Left cardiac atrium (tissue), 4 donors: ENCODE data around the gene LGALS3. TPM values are rescaled to one million over a fixed set of nuclear protein-coding genes. Genes with fewer than 3 reads are reported as not detected.

Experiments
- ATAC-seq, 2 donors: fragments of 200-7000 bp; cut with Tn5 transposase; one replicate each; pipeline ENCODE4 v1.9.1; 2020; ENCODE audit warnings: mild to moderate bottlenecking in 2 of 2, moderate library complexity in 2 of 2
- DNase-seq: peaks from one replicate; pipeline ENCODE4 v3.0.0-alpha.2; 2020
- intact Hi-C, 2 donors: fragments of 100-400 bp; cut with DNase I; formaldehyde crosslinking; loops; one replicate each; pipeline versions ENCODE4 v1.14.1 to v1.15.1; 2022 to 2023
- total RNA-seq, 2 donors: library from RNA; stranded (reverse); fragmentation: NEBNext Ultra II Directional; extraction: Animal tissue kit (Norgen Biotek cat#: 25700); gene quantifications; one replicate each; pipeline ENCODE4 v1.2.1, GENCODE V29; 2021
- donor health status: DM: no; HTN: yes; CAD: no.
- donor health status: DM: no; HTN: yes; CAD: no; lungs with severe emphysema.
- donor health status: DM: yes; HTN: yes; CAD: no.
- donor health status: Dilated cardiomyopathy.

The LGALS3 gene
- total RNA-seq, 2 donors from 2014 or later: 121 to 159 TPM

- DNase-seq: no peak
- intact Hi-C loops: no loop called here
- ATAC-seq: peak in 1 of 2 donors; percentile 38
Measured at GRCh38 chr14:55126034-55126433, 3.0 kb upstream of the LGALS3 start.

GRCh38 chr14:55126932-55127459, 2.1 kb upstream of the LGALS3 start:
- no peak for DNase-seq
- ATAC-seq: no peak
- intact Hi-C loops: no loop called here

- ATAC-seq: no peak
- no peak for DNase-seq
- intact Hi-C loops: no loop called here
Measured at GRCh38 chr14:55127460-55127951, 1.5 kb upstream of the LGALS3 start.

- intact Hi-C loops: no loop called here
- ATAC-seq (no peak), DNase-seq (no peak)
Measured at GRCh38 chr14:55128386-55129085, 516 bp upstream of the LGALS3 start.

GRCh38 chr14:55129428-55130195, 560 bp downstream of the LGALS3 start:
- peak; percentile 73 to 77 for ATAC-seq
- intact Hi-C loops: loop anchor here in 1 of 2 donors (5.0 kb wide), 1 partner anchor 37 kb away; no protein-coding TSS in a partner anchor

GRCh38 chr14:55130196-55130550, 1.1 kb downstream of the LGALS3 start:
- intact Hi-C loops: loop anchor here in 1 of 2 donors (5.0 kb wide), 1 partner anchor 38 kb away; no protein-coding TSS in a partner anchor
- ATAC-seq (no peak), DNase-seq (no peak)

More at GRCh38 chr14:55129428-55130195, 560 bp downstream of the LGALS3 start:
- DNase-seq: peak; percentile 78

- DNase-seq (no peak), ATAC-seq (no peak)
- intact Hi-C loops: loop anchor here in 1 of 2 donors (5.0 kb wide), 1 partner anchor 39 kb away; no protein-coding TSS in a partner anchor
Measured at GRCh38 chr14:55131370-55132137, 2.5 kb downstream of the LGALS3 start.

GRCh38 chr14:55133416-55133815, 4.4 kb downstream of the LGALS3 start:
- DNase-seq: no peak
- intact Hi-C loops: loop anchor here in 1 of 2 donors (5.0 kb wide), 1 partner anchor 41 kb away; no protein-coding TSS in a partner anchor
- ATAC-seq: no peak

- peak in 1 of 2 donors; percentile 24 for ATAC-seq
Measured at GRCh38 chr14:55136241-55136640, 7.2 kb downstream of the LGALS3 start.

GRCh38 chr14:55136885-55137786, 8.1 kb downstream of the LGALS3 start:
- intact Hi-C loops: loop anchor here in 1 of 2 donors (5.0 kb wide), 1 partner anchor 35 kb away; no protein-coding TSS in a partner anchor
- ATAC-seq (peak; percentile 90 to 91), DNase-seq (peak; percentile 89)

More at GRCh38 chr14:55136241-55136640, 7.2 kb downstream of the LGALS3 start:
- intact Hi-C loops: loop anchor here in 1 of 2 donors (5.0 kb wide), 1 partner anchor 34 kb away; no protein-coding TSS in a partner anchor
- DNase-seq: no peak

- intact Hi-C loops: loop anchor here in 1 of 2 donors (5.0 kb wide), 1 partner anchor 36 kb away; no protein-coding TSS in a partner anchor
Measured at GRCh38 chr14:55138091-55138490, 9.0 kb downstream of the LGALS3 start.

GRCh38 chr14:55139141-55139540, 10.1 kb downstream of the LGALS3 start:
- intact Hi-C loops: loop anchor here in 1 of 2 donors (5.0 kb wide), 1 partner anchor 37 kb away; no protein-coding TSS in a partner anchor
- ATAC-seq: no peak
- DNase-seq: no peak

More at GRCh38 chr14:55138091-55138490, 9.0 kb downstream of the LGALS3 start:
- no peak for DNase-seq
- ATAC-seq: peak in 1 of 2 donors; percentile 5

- DNase-seq (no peak), ATAC-seq (no peak)
- intact Hi-C loops: loop anchor here in 1 of 2 donors (5.0 kb wide), 1 partner anchor 38 kb away; no protein-coding TSS in a partner anchor
Measured at GRCh38 chr14:55139696-55140509, 10.9 kb downstream of the LGALS3 start.

- DNase-seq: no peak
- no peak for ATAC-seq
- intact Hi-C loops: no loop called here
Measured at GRCh38 chr14:55141825-55142224, 12.8 kb downstream of the LGALS3 start.

- intact Hi-C loops: no loop called here
- ATAC-seq (no peak), DNase-seq (no peak)
Measured at GRCh38 chr14:55142466-55142865, 13.4 kb downstream of the LGALS3 start.

- intact Hi-C loops: no loop called here
- DNase-seq: no peak
- ATAC-seq: no peak
Measured at GRCh38 chr14:55146425-55146824, 17.4 kb downstream of the LGALS3 start.

GRCh38 chr14:55151601-55152000, 22.5 kb downstream of the LGALS3 start:
- ATAC-seq (no peak), DNase-seq (no peak)
- intact Hi-C loops: no loop called here
